H1 (cell line): ENCODE results near the gene PACC1.

Experiments
- ASH2L ChIP-seq: fragments of 200-600, 300-600 bp; sonication (generic); IDR thresholded peaks from one replicate; pipeline ENCODE4 v1.7.1; 2017; ENCODE audit warnings: low read length
- BRCA1 ChIP-seq: IDR thresholded peaks from 2 replicates; pipeline ENCODE4 v1.6.1; 2012; ENCODE audit warnings: low read depth, low read length, improper control_type of control experiment
- NANOG ChIP-seq: IDR thresholded peaks from 2 replicates; pipeline ENCODE4 v1.6.1; 2011; ENCODE audit warnings: low read length, low read depth, mild to moderate bottlenecking, inconsistent platforms; ENCODE audit not compliant: insufficient read depth, poor library complexity, severe bottlenecking
- POLR2A ChIP-seq, 2 experiments: IDR thresholded peaks; 1 replicate in 1 of 2; 2 replicates in 1 of 2; pipeline ENCODE4 v1.6.1; 2011; ENCODE audit warnings: low read depth in 2 of 2, low read length in 2 of 2, mild to moderate bottlenecking in 2 of 2; ENCODE audit errors: control extremely low read depth in 1 of 2
- POLR2AphosphoS5 ChIP-seq: IDR thresholded peaks from 2 replicates; pipeline ENCODE4 v1.6.1; 2011; ENCODE audit warnings: low read depth, low read length
- SIN3A ChIP-seq, 2 experiments: IDR thresholded peaks in 1 of 2; conservative IDR thresholded peaks in 1 of 2; 2 replicates each; pipeline ENCODE4 v1.6.1; 2011 to 2012; ENCODE audit warnings: low read length in 2 of 2, improper control_type of control experiment in 1 of 2, low read depth in 1 of 2, mild to moderate bottlenecking in 1 of 2
- TCF12 ChIP-seq: IDR thresholded peaks from 2 replicates; pipeline ENCODE4 v1.6.1; 2011; ENCODE audit warnings: low read depth, mild to moderate bottlenecking, low read length
- TF ChIP-seq, protein P1 (sequence below): IDR thresholded peaks from 2 replicates; pipeline ENCODE4 v1.6.1; 2012; ENCODE audit warnings: inconsistent platforms
- TF ChIP-seq, protein P2 (sequence below), 3 experiments: IDR thresholded peaks; 1 replicate in 2 of 3; 2 replicates in 1 of 3; pipeline versions ENCODE4 v1.5.1 to v1.6.1; 2011; ENCODE audit warnings: low read length in 3 of 3, mild to moderate bottlenecking in 3 of 3, inconsistent platforms in 2 of 3, low read depth in 1 of 3, moderate library complexity in 1 of 3; ENCODE audit not compliant: insufficient read depth in 1 of 3; ENCODE audit errors: control extremely low read depth in 1 of 3
- TF ChIP-seq, protein P3 (sequence below): IDR thresholded peaks from 2 replicates; pipeline ENCODE4 v1.6.1; 2011; ENCODE audit warnings: low read depth, mild to moderate bottlenecking, low read length; ENCODE audit not compliant: insufficient read depth

GRCh38 chr1:212432272-212432660 is 17.6 kb upstream of the PACC1 start:
- no peak for TF ChIP-seq POLR2A (IDR thresholded peaks at IDR 0.05; ENCODE audit: control extremely low read depth in 1 of 2, low read depth in 2 of 2, low read length in 2 of 2)
- no peak for TF ChIP-seq NANOG
- no peak for TF ChIP-seq TCF12
- TF ChIP-seq SIN3A (conservative IDR thresholded peaks at IDR 0.05 in 1 of 2, IDR thresholded peaks at IDR 0.05 in 1 of 2; ENCODE audit: low read depth in 1 of 2, low read length in 2 of 2): no peak
- TF ChIP-seq, protein P1, sequence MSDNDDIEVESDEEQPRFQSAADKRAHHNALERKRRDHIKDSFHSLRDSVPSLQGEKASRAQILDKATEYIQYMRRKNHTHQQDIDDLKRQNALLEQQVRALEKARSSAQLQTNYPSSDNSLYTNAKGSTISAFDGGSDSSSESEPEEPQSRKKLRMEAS: no peak
- TF ChIP-seq, protein P2, sequence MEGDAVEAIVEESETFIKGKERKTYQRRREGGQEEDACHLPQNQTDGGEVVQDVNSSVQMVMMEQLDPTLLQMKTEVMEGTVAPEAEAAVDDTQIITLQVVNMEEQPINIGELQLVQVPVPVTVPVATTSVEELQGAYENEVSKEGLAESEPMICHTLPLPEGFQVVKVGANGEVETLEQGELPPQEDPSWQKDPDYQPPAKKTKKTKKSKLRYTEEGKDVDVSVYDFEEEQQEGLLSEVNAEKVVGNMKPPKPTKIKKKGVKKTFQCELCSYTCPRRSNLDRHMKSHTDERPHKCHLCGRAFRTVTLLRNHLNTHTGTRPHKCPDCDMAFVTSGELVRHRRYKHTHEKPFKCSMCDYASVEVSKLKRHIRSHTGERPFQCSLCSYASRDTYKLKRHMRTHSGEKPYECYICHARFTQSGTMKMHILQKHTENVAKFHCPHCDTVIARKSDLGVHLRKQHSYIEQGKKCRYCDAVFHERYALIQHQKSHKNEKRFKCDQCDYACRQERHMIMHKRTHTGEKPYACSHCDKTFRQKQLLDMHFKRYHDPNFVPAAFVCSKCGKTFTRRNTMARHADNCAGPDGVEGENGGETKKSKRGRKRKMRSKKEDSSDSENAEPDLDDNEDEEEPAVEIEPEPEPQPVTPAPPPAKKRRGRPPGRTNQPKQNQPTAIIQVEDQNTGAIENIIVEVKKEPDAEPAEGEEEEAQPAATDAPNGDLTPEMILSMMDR (IDR thresholded peaks at IDR 0.05; ENCODE audit: control extremely low read depth in 1 of 3, insufficient read depth in 1 of 3, low read depth in 1 of 3, low read length in 3 of 3): no peak
- TF ChIP-seq ASH2L: no peak
- TF ChIP-seq, protein P3, sequence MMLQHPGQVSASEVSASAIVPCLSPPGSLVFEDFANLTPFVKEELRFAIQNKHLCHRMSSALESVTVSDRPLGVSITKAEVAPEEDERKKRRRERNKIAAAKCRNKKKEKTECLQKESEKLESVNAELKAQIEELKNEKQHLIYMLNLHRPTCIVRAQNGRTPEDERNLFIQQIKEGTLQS: no peak
- no peak for TF ChIP-seq POLR2AphosphoS5
- TF ChIP-seq BRCA1: no peak
